ENCODE results near the gene KLHL22. TPM values are rescaled to one million over a fixed set of nuclear protein-coding genes. Genes with fewer than 3 reads are reported as not detected.
A peak's percentile ranks its signal among the peaks of the same experiment; 100 is the strongest.

Gene KLHL22
- total RNA-seq, 2 donors from 2014 or later: 24.0 to 41.1 TPM

- Histone ChIP-seq H3K4me3 (peak overlapping the region; percentile 74), H3K27ac (peak overlapping the region; percentile 69 to 79), H3K27me3 (replicated peaks; ENCODE audit: insufficient read depth) (no peaks in the 10 kb centered on the region), H3K36me3 (no peaks in the 10 kb centered on the region), H3K4me1 (ENCODE audit: control insufficient read depth in 1 of 2, low read depth in 2 of 2) (peaks cover 3 to 28% of the 10 kb centered on the region in 2 donors), H3K9me3 (no peaks in the 10 kb centered on the region)
- DNase-seq (ENCODE audit: low spot score) (no peak), ATAC-seq (ENCODE audit: insufficient number of reproducible peaks, low FRiP score, low read depth) (no peak)
- no peak for TF ChIP-seq CTCF (IDR thresholded peaks at IDR 0.05)
Measured at GRCh38 chr22:20436768-20437612, 58.6 kb downstream of the KLHL22 start.

- Histone ChIP-seq H3K36me3 (no peaks in the 10 kb centered on the region), H3K27ac (peak overlapping the region; percentile 69 to 79), H3K9me3 (no peaks in the 10 kb centered on the region), H3K27me3 (replicated peaks; ENCODE audit: insufficient read depth) (no peaks in the 10 kb centered on the region), H3K4me3 (peak overlapping the region; percentile 74), H3K4me1 (ENCODE audit: control insufficient read depth in 1 of 2, low read depth in 2 of 2) (peaks cover 3 to 34% of the 10 kb centered on the region in 2 donors)
- ATAC-seq (ENCODE audit: insufficient number of reproducible peaks, low FRiP score, low read depth) (no peak), DNase-seq (ENCODE audit: low spot score) (no peak)
- TF ChIP-seq CTCF (IDR thresholded peaks at IDR 0.05): no peak
Measured at GRCh38 chr22:20436307-20436767, 59.3 kb downstream of the KLHL22 start.

DNA sequence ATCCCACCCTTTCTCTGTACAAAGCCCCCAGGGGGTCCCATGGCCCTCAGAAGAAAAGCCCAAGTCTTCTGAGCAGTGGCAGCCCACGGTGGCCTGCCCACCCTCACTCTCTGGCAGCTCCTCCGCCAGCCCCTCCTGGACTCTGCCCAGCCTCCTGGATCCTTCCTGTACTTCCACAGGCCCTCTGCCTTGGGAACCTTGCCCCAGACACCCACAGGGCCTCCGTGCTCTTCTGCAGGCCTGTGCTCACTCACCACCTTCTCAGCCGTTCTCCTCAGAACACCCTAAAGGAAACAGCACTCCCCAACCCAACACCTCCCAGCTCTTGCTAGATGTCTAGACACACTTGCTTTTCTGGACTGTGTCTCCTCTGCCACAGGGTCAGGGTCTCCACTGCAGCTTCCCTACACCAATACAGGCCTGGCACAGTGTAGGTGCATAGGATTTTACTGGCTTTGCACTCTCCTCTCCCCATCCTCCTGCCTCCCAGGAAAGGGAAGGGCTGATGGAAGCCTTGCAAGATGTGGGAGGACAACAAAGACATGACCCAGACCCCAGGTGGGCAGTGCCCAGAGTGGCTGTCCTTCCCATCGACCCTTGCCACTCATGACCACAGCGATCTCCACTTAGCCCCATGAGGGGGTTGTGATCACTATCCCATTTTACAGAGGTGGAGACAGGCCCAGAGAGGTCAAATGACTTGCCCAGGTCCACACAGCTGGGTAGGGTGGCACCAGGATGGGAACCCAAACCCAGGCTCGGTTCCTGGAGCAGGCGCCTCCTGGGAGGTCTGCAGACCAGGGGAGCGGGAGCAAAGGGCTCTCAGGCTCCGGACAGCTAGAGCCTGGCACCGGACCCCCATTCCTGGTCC lies 59.9 kb downstream of the KLHL22 start:
- Histone ChIP-seq H3K27ac (no peak overlapping the region), H3K9me3 (no peaks in the 10 kb centered on the region), H3K4me3 (peak overlapping the region; percentile 74), H3K4me1 (ENCODE audit: control insufficient read depth in 1 of 2, low read depth in 2 of 2) (peaks cover 3 to 40% of the 10 kb centered on the region in 2 donors), H3K27me3 (replicated peaks; ENCODE audit: insufficient read depth) (no peaks in the 10 kb centered on the region), H3K36me3 (no peaks in the 10 kb centered on the region)
- no peak for TF ChIP-seq CTCF (IDR thresholded peaks at IDR 0.05)
- DNase-seq (ENCODE audit: low spot score): no peak
- ATAC-seq (ENCODE audit: insufficient number of reproducible peaks, low FRiP score, low read depth): no peak

- ATAC-seq (ENCODE audit: insufficient number of reproducible peaks, low FRiP score, low read depth) (no peak), DNase-seq (ENCODE audit: low spot score) (no peak)
- Histone ChIP-seq H3K4me1 (ENCODE audit: control insufficient read depth in 1 of 2, low read depth in 2 of 2) (peaks cover 3 to 41% of the 10 kb centered on the region in 2 donors), H3K27ac (no peak overlapping the region), H3K4me3 (no peak overlapping the region), H3K9me3 (no peaks in the 10 kb centered on the region), H3K36me3 (peaks cover 3% of the 10 kb centered on the region), H3K27me3 (replicated peaks; ENCODE audit: insufficient read depth) (no peaks in the 10 kb centered on the region)
- no peak for TF ChIP-seq CTCF (IDR thresholded peaks at IDR 0.05)
Measured at GRCh38 chr22:20434773-20435172, 60.8 kb downstream of the KLHL22 start.

DNA sequence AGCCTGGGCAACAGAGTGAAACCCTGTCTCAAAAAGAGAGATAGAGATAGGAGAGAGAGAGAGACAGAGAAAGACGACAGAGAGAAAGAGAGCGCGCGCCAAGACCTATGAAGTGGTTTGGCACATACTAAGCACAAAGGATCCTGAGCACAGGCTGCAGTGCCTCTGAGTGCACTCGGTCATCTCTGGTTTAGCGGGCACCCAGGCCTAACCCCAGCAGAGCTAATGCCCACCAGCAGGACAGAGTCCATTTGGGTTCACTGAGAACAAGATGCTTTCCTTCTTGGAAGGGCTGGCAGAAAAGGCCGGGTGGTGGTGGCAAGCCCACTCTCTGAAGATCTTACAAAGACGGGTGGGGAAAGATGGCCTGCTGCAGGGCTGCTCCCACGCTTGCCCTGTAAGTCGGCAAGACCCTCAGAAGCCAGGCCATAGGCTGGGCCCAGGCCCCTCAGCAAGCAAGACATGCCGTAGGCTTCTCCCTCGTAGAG lies 61.3 kb downstream of the KLHL22 start:
- no peak for DNase-seq (ENCODE audit: low spot score)
- no peaks in the 10 kb centered on the region for H3K27me3 ChIP-seq (replicated peaks; ENCODE audit: insufficient read depth)
- no peak for TF ChIP-seq CTCF (IDR thresholded peaks at IDR 0.05)
- H3K9me3 ChIP-seq: no peaks in the 10 kb centered on the region
- H3K4me1 ChIP-seq (ENCODE audit: control insufficient read depth in 1 of 2, low read depth in 2 of 2): peaks cover 3 to 39% of the 10 kb centered on the region in 2 donors
- no peak overlapping the region for H3K4me3 ChIP-seq
- no peak for ATAC-seq (ENCODE audit: insufficient number of reproducible peaks, low FRiP score, low read depth)
- H3K36me3 ChIP-seq: peaks cover 7% of the 10 kb centered on the region
- H3K27ac ChIP-seq: no peak overlapping the region

Data from thoracic aorta (tissue), 2 donors.